Natural killer cell (primary cell): ENCODE measurements around the gene COX11. TPM values are rescaled to one million over a fixed set of nuclear protein-coding genes. Genes with fewer than 3 reads are reported as not detected.

Experiments used
- ATAC-seq, 3 donors: fragments of 150-1000 bp in 2 of 3; fragments of 200-7000 bp in 1 of 3; cut with Tn5 transposase; 1 replicate in 1 of 3; 2 replicates in 2 of 3; pipeline ENCODE4 v1.10.0; 2021; ENCODE audit warnings: mild to moderate bottlenecking in 2 of 3, moderate library complexity in 2 of 3
- DNase-seq, 2 donors: peaks; one replicate each; pipeline versions ENCODE4 v3.0.0 to v3.0.0-alpha.2; 2013 to 2021; ENCODE audit warnings: mixed read lengths in 1 of 2
- H3K27ac ChIP-seq: one replicate; pipeline ENCODE4 v1.5.1; 2013; ENCODE audit warnings: mild to moderate bottlenecking, low read length
- H3K27me3 ChIP-seq: one replicate; pipeline ENCODE4 v1.6.1; 2013; ENCODE audit warnings: low read length; ENCODE audit not compliant: control insufficient read depth, insufficient read depth
- H3K36me3 ChIP-seq: one replicate; pipeline ENCODE4 v1.6.1; 2013; ENCODE audit warnings: low read length; ENCODE audit not compliant: control insufficient read depth, insufficient read depth
- H3K4me1 ChIP-seq: one replicate; pipeline ENCODE4 v1.6.1; 2013; ENCODE audit warnings: low read length; ENCODE audit not compliant: control insufficient read depth, insufficient read depth
- H3K4me3 ChIP-seq: one replicate; pipeline ENCODE4 v1.5.1; 2013; ENCODE audit warnings: low read length
- H3K9me3 ChIP-seq: one replicate; pipeline ENCODE4 v1.6.1; 2013; ENCODE audit warnings: low read length; ENCODE audit not compliant: control insufficient read depth, insufficient read depth
- H3K27ac Mint-ChIP-seq, 2 donors: one replicate each; pipeline ENCODE4 v1.8.0; 2022; ENCODE audit warnings: mild to moderate bottlenecking in 2 of 2, mixed read lengths in 2 of 2, moderate library complexity in 1 of 2
- H3K27me3 Mint-ChIP-seq, 2 donors: one replicate each; pipeline ENCODE4 v1.8.0; 2022; ENCODE audit warnings: low read depth in 2 of 2, mixed read lengths in 2 of 2
- H3K36me3 Mint-ChIP-seq: one replicate; pipeline ENCODE4 v1.8.0; 2022; ENCODE audit warnings: mixed read lengths
- H3K4me1 Mint-ChIP-seq, 2 donors: one replicate each; pipeline ENCODE4 v1.8.0; 2022; ENCODE audit warnings: mixed read lengths in 2 of 2
- H3K4me3 Mint-ChIP-seq: one replicate; pipeline ENCODE4 v1.8.0; 2022; ENCODE audit warnings: mild to moderate bottlenecking, moderate library complexity, mixed read lengths
- H3K9me3 Mint-ChIP-seq, 2 donors: one replicate each; pipeline ENCODE4 v1.8.0; 2022; ENCODE audit warnings: mixed read lengths in 2 of 2
- CTCF ChIP-seq: fragments of 200-600 bp; IDR thresholded peaks from one replicate; pipeline ENCODE4 v1.8.0; 2022; ENCODE audit warnings: antibody characterized with exemption
- WGBS: methylation state at CpG from one replicate; pipeline ENCODE4 v1.1.7; 2013; ENCODE audit warnings: missing lambda C conversion rate; ENCODE audit not compliant: insufficient coverage; 5-methylcytosine and 5-hydroxymethylcytosine counted together
- intact Hi-C: fragments of 100-400 bp; cut with micrococcal nuclease; formaldehyde crosslinking; loops from one replicate; pipeline ENCODE4 v1.14.2; 2022
- total RNA-seq, 4 donors: library from RNA; stranded (reverse); fragments of 120-200 nt in 1 of 4; gene quantifications; one replicate each; pipeline versions ENCODE4 v1.2.3 to v1.2.4, GENCODE V29; 2013 to 2022

Gene COX11
- total RNA-seq, 3 donors from 2014 or later (not counting 1 experiment from before 2014, with no cell fraction given): 20.2 to 33.7 (median 26.9) TPM

GRCh38 chr17:54967621-54968261, 713 bp downstream of the COX11 start:
- no peaks in the 10 kb centered on the region for H3K36me3 Mint-ChIP-seq
- no peaks in the 10 kb centered on the region for H3K9me3 Mint-ChIP-seq
- H3K4me3 Mint-ChIP-seq: no peak overlapping the region
- H3K27me3 Mint-ChIP-seq: no peaks in the 10 kb centered on the region
- H3K27ac Mint-ChIP-seq: no peak overlapping the region
- no peak for DNase-seq
- no peaks in the 10 kb centered on the region for H3K9me3 ChIP-seq
- intact Hi-C loops: loop anchor here (2.0 kb wide), 1 partner anchor 453 kb away; the partner anchor contains the start of gene MMD
- no peaks in the 10 kb centered on the region for H3K4me1 Mint-ChIP-seq
- no peaks in the 10 kb centered on the region for H3K27me3 ChIP-seq
- no peak for TF ChIP-seq CTCF
- H3K36me3 ChIP-seq: peaks cover 17% of the 10 kb centered on the region
- peak overlapping the region; percentile 91 for H3K4me3 ChIP-seq
- peak; percentile 7 to 19 (median 15) for ATAC-seq
- WGBS: under 1% methylated on average over 19 of the region's 21 CpGs
- H3K27ac ChIP-seq: peak overlapping the region; percentile 76
- H3K4me1 ChIP-seq: peaks cover 14% of the 10 kb centered on the region

- Mint-ChIP-seq H3K4me1 (no peaks in the 10 kb centered on the region), H3K36me3 (peaks cover 19% of the 10 kb centered on the region), H3K27me3 (no peaks in the 10 kb centered on the region), H3K9me3 (no peaks in the 10 kb centered on the region), H3K4me3 (no peak overlapping the region), H3K27ac (peak overlapping the region in 1 of 2 donors; percentile 41)
- no peak overlapping the region for H3K27ac ChIP-seq
- H3K9me3 ChIP-seq: no peaks in the 10 kb centered on the region
- no peak for DNase-seq
- WGBS: 90% methylated on average over 3 of the region's 3 CpGs
- no peak overlapping the region for H3K4me3 ChIP-seq
- no peak for TF ChIP-seq CTCF
- intact Hi-C loops: no loop called here
- H3K4me1 ChIP-seq: no peaks in the 10 kb centered on the region
- H3K27me3 ChIP-seq: no peaks in the 10 kb centered on the region
- ATAC-seq: no peak
- peaks cover 15% of the 10 kb centered on the region for H3K36me3 ChIP-seq
Measured at GRCh38 chr17:54956791-54957190, 11.7 kb downstream of the COX11 start.

GRCh38 chr17:54951286-54951685, 17.2 kb downstream of the COX11 start:
- no peak overlapping the region for H3K27ac ChIP-seq
- Mint-ChIP-seq H3K36me3 (no peaks in the 10 kb centered on the region), H3K9me3 (no peaks in the 10 kb centered on the region), H3K27ac (no peak overlapping the region), H3K4me1 (peaks cover 6 to 9% of the 10 kb centered on the region in 2 donors), H3K4me3 (no peak overlapping the region), H3K27me3 (peaks cover 0 to 9% of the 10 kb centered on the region in 2 donors)
- no peaks in the 10 kb centered on the region for H3K4me1 ChIP-seq
- no peak for TF ChIP-seq CTCF
- ATAC-seq (no peak), DNase-seq (no peak)
- intact Hi-C loops: no loop called here
- no peak overlapping the region for H3K4me3 ChIP-seq
- no peaks in the 10 kb centered on the region for H3K9me3 ChIP-seq
- WGBS: 98% methylated on average over 4 of the region's 4 CpGs
- H3K27me3 ChIP-seq: no peaks in the 10 kb centered on the region
- H3K36me3 ChIP-seq: no peaks in the 10 kb centered on the region

GRCh38 chr17:54950116-54950515, 18.3 kb downstream of the COX11 start:
- no peak for DNase-seq
- H3K27me3 ChIP-seq: no peaks in the 10 kb centered on the region
- no peak overlapping the region for H3K27ac Mint-ChIP-seq
- H3K4me1 ChIP-seq: no peaks in the 10 kb centered on the region
- H3K27me3 Mint-ChIP-seq: peaks cover 0 to 9% of the 10 kb centered on the region in 2 donors
- no peak overlapping the region for H3K4me3 Mint-ChIP-seq
- ATAC-seq: no peak
- WGBS: 100% methylated on average over 2 of the region's 2 CpGs
- H3K9me3 Mint-ChIP-seq: no peaks in the 10 kb centered on the region
- intact Hi-C loops: no loop called here
- no peaks in the 10 kb centered on the region for H3K36me3 ChIP-seq
- H3K4me3 ChIP-seq: no peak overlapping the region
- H3K9me3 ChIP-seq: no peaks in the 10 kb centered on the region
- TF ChIP-seq CTCF: no peak
- peaks cover 6 to 17% of the 10 kb centered on the region in 2 donors for H3K4me1 Mint-ChIP-seq
- H3K36me3 Mint-ChIP-seq: no peaks in the 10 kb centered on the region
- no peak overlapping the region for H3K27ac ChIP-seq
